Effector memory CD4-positive, alpha-beta T cell (primary cell): Measurements from ENCODE around the gene ZNF768.
A peak's percentile ranks its signal among the peaks of the same experiment; 100 is the strongest.
"Not testable (repeated sequence)": the region's sequence is repeated elsewhere in the genome, so short reads cannot be mapped to it uniquely, and the experiment has no call there.

Experiments
- DNase-seq, 3 donors: peaks; one replicate each; pipeline ENCODE4 v3.0.0-alpha.2; 2020
- H3K27ac ChIP-seq: 2 replicates; pipeline ENCODE4 v1.7.0; 2013; ENCODE audit warnings: mild to moderate bottlenecking, low read length, moderate library complexity; ENCODE audit not compliant: insufficient read depth, poor library complexity, severe bottlenecking
- H3K27me3 ChIP-seq: replicated peaks from 2 replicates; pipeline ENCODE4 v1.7.0; 2013; ENCODE audit warnings: mild to moderate bottlenecking, low read length; ENCODE audit not compliant: insufficient read depth, control insufficient read depth, poor library complexity, severe bottlenecking
- H3K36me3 ChIP-seq: 2 replicates; pipeline ENCODE4 v1.7.0; 2013; ENCODE audit warnings: mild to moderate bottlenecking, low read length, moderate library complexity; ENCODE audit not compliant: control insufficient read depth, insufficient read depth
- H3K4me1 ChIP-seq: 2 replicates; pipeline ENCODE4 v1.7.0; 2013; ENCODE audit warnings: low read length, mild to moderate bottlenecking; ENCODE audit not compliant: control insufficient read depth, insufficient read depth, poor library complexity, severe bottlenecking
- H3K4me3 ChIP-seq: 2 replicates; pipeline ENCODE4 v1.7.0; 2013; ENCODE audit warnings: low read length, low read depth, mild to moderate bottlenecking; ENCODE audit not compliant: insufficient read depth, poor library complexity, severe bottlenecking
- H3K9me3 ChIP-seq: 2 replicates; pipeline ENCODE4 v1.7.0; 2013; ENCODE audit warnings: mild to moderate bottlenecking, low read length, moderate library complexity; ENCODE audit not compliant: control insufficient read depth

Gene ZNF768

GRCh38 chr16:30484887-30485286, 41.5 kb downstream of the ZNF768 start:
- no peak for DNase-seq
- Histone ChIP-seq H3K4me1 (no peaks in the 10 kb centered on the region), H3K36me3 (peaks cover 92% of the 10 kb centered on the region), H3K27ac (no peak overlapping the region), H3K27me3 (no peaks in the 10 kb centered on the region), H3K9me3 (no peaks in the 10 kb centered on the region), H3K4me3 (no peak overlapping the region)

GRCh38 chr16:30482366-30482765, 44.0 kb downstream of the ZNF768 start:
- Histone ChIP-seq H3K27me3 (no peaks in the 10 kb centered on the region), H3K4me3 (no peak overlapping the region), H3K27ac (no peak overlapping the region), H3K9me3 (no peaks in the 10 kb centered on the region), H3K4me1 (peaks cover 5% of the 10 kb centered on the region), H3K36me3 (peaks cover 81% of the 10 kb centered on the region)
- DNase-seq: no peak

GRCh38 chr16:30481381-30481780, 45.0 kb downstream of the ZNF768 start:
- Histone ChIP-seq H3K9me3 (no peaks in the 10 kb centered on the region), H3K4me3 (no peak overlapping the region), H3K36me3 (peaks cover 79% of the 10 kb centered on the region), H3K27me3 (no peaks in the 10 kb centered on the region), H3K4me1 (peaks cover 7% of the 10 kb centered on the region), H3K27ac (no peak overlapping the region)
- no peak for DNase-seq

GRCh38 chr16:30478766-30479478, 47.4 kb downstream of the ZNF768 start:
- Histone ChIP-seq H3K36me3 (peaks cover 61% of the 10 kb centered on the region), H3K4me1 (peaks cover 23% of the 10 kb centered on the region), H3K9me3 (no peaks in the 10 kb centered on the region), H3K27ac (no peak overlapping the region), H3K27me3 (no peaks in the 10 kb centered on the region), H3K4me3 (no peak overlapping the region)
- no peak for DNase-seq

GRCh38 chr16:30477773-30478172, 48.6 kb downstream of the ZNF768 start:
- H3K9me3 ChIP-seq, H3K27me3 ChIP-seq, H3K4me3 ChIP-seq, DNase-seq: not testable (repeated sequence)
- peaks cover 31% of the 10 kb centered on the region for H3K4me1 ChIP-seq
- H3K36me3 ChIP-seq: peaks cover 50% of the 10 kb centered on the region
- peak overlapping the region; percentile 12 for H3K27ac ChIP-seq

- H3K9me3 ChIP-seq: no peaks in the 10 kb centered on the region
- DNase-seq: no peak
- no peak overlapping the region for H3K4me3 ChIP-seq
- H3K4me1 ChIP-seq: peaks cover 34% of the 10 kb centered on the region
- no peaks in the 10 kb centered on the region for H3K27me3 ChIP-seq
- peaks cover 42% of the 10 kb centered on the region for H3K36me3 ChIP-seq
- H3K27ac ChIP-seq: peak overlapping the region; percentile 26
Observed at GRCh38 chr16:30476991-30477390, 49.4 kb downstream of the ZNF768 start.

- Histone ChIP-seq H3K9me3 (no peaks in the 10 kb centered on the region), H3K4me1 (peaks cover 46% of the 10 kb centered on the region), H3K4me3 (peak overlapping the region; percentile 51), H3K36me3 (peaks cover 21% of the 10 kb centered on the region), H3K27ac (peak overlapping the region; percentile 84), H3K27me3 (no peaks in the 10 kb centered on the region)
- no peak for DNase-seq
Observed at GRCh38 chr16:30474684-30475083, 51.7 kb downstream of the ZNF768 start.

- Histone ChIP-seq H3K4me1 (peaks cover 45% of the 10 kb centered on the region), H3K27ac (peak overlapping the region; percentile 84), H3K36me3 (peaks cover 16% of the 10 kb centered on the region), H3K9me3 (no peaks in the 10 kb centered on the region), H3K4me3 (peak overlapping the region; percentile 51), H3K27me3 (no peaks in the 10 kb centered on the region)
- DNase-seq: no peak
Observed at GRCh38 chr16:30474074-30474452, 52.3 kb downstream of the ZNF768 start.
